IMR-90 (cell line): ENCODE measurements around the gene ADIG.

Experiments
- BHLHE40 ChIP-seq: fragments of 150-350 bp; IDR thresholded peaks from 2 replicates; pipeline ENCODE4 v1.6.1; 2016; ENCODE audit warnings: mild to moderate bottlenecking, low read depth, low read length
- MAFK ChIP-seq: IDR thresholded peaks from 2 replicates; pipeline ENCODE4 v1.6.1; 2012; ENCODE audit warnings: low read depth, low read length, improper control_type of control experiment
- MAZ ChIP-seq: IDR thresholded peaks from 2 replicates; pipeline ENCODE4 v1.6.1; 2012; ENCODE audit warnings: low read depth, mild to moderate bottlenecking, low read length, improper control_type of control experiment, moderate library complexity, borderline replicate concordance
- RAD21 ChIP-seq: IDR thresholded peaks from 2 replicates; pipeline ENCODE4 v1.6.1; 2012; ENCODE audit warnings: low read length, improper control_type of control experiment
- RFX5 ChIP-seq: IDR thresholded peaks from 2 replicates; pipeline ENCODE4 v1.8.0; 2012; ENCODE audit warnings: low read depth, mild to moderate bottlenecking, low read length, moderate library complexity
- TF ChIP-seq, protein P1 (sequence below): conservative IDR thresholded peaks from 2 replicates; pipeline ENCODE4 v1.5.1; 2012; ENCODE audit warnings: mild to moderate bottlenecking, low read depth, low read length, improper control_type of control experiment

- TF ChIP-seq, protein P1, sequence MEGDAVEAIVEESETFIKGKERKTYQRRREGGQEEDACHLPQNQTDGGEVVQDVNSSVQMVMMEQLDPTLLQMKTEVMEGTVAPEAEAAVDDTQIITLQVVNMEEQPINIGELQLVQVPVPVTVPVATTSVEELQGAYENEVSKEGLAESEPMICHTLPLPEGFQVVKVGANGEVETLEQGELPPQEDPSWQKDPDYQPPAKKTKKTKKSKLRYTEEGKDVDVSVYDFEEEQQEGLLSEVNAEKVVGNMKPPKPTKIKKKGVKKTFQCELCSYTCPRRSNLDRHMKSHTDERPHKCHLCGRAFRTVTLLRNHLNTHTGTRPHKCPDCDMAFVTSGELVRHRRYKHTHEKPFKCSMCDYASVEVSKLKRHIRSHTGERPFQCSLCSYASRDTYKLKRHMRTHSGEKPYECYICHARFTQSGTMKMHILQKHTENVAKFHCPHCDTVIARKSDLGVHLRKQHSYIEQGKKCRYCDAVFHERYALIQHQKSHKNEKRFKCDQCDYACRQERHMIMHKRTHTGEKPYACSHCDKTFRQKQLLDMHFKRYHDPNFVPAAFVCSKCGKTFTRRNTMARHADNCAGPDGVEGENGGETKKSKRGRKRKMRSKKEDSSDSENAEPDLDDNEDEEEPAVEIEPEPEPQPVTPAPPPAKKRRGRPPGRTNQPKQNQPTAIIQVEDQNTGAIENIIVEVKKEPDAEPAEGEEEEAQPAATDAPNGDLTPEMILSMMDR: no peak
- TF ChIP-seq RFX5 (no peak), MAFK (no peak), BHLHE40 (no peak), MAZ (no peak), RAD21 (no peak)
Observed at GRCh38 chr20:38603286-38603685, 22.3 kb downstream of the ADIG start.
